ENCODE measurements around the gene OR6B3. TPM values are rescaled to one million over a fixed set of nuclear protein-coding genes. Genes with fewer than 3 reads are reported as not detected.
A peak's percentile ranks its signal among the peaks of the same experiment; 100 is the strongest.
"Not testable (repeated sequence)": the region's sequence is repeated elsewhere in the genome, so short reads cannot be mapped to it uniquely, and the experiment has no call there.

The OR6B3 gene
- total RNA-seq, 4 donors from 2014 or later, result 0.90 to 14.0 (median 3.1) TPM

- Histone ChIP-seq H3K9me3 (no peaks in the 10 kb centered on the region), H3K4me1 (peaks cover 0 to 22% (median 0%) of the 10 kb centered on the region in 4 donors), H3K36me3 (no peaks in the 10 kb centered on the region), H3K27me3 (peaks cover 0 to 14% of the 10 kb centered on the region in 2 donors), H3K4me3 (no peak overlapping the region), H3K27ac (peak overlapping the region in 2 of 4 donors; percentile 80 to 81)
- no peak for TF ChIP-seq CTCF (IDR thresholded peaks at IDR 0.05)
- DNase-seq (ENCODE audit: low spot score in 2 of 2), result no peak
- 79 to 84% methylated on average over 8 to 9 of the region's 9 CpGs for WGBS, 2 donors
These were observed 5.1 kb downstream of the OR6B3 start for GRCh38 chr2:240048237-240048636.

DNA sequence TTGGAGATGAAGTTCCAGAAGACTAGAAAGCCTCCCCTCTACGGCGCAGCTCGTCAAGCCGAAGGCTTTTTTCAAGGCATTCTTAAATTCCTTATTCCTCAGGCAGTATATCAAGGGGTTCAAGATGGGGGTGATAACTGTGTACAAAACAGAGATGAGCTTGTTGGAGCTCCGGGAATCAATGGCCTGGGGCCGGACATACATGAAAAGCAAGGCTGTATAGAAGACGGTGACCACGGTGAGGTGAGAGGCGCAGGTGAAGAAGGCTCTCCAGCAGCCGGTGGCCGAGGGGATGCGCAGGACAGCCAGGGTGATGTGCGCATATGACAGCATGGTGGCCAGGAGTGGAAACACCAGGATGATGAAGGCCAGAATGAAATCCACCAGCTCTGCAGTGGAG lies 8.2 kb downstream of the OR6B3 start:
- Histone ChIP-seq H3K4me1 (peaks cover 0 to 1% (median 0%) of the 10 kb centered on the region in 4 donors), H3K27me3 (peaks cover 0 to 7% of the 10 kb centered on the region in 2 donors), H3K27ac (no peak overlapping the region), H3K9me3 (no peaks in the 10 kb centered on the region), H3K36me3 (no peaks in the 10 kb centered on the region), H3K4me3 (no peak overlapping the region)
- WGBS, 2 donors, result 81 to 85% methylated on average over 13 of the region's 13 CpGs
- TF ChIP-seq EP300 (IDR thresholded peaks at IDR 0.05), result no peak
- no peak for TF ChIP-seq POLR2A (IDR thresholded peaks at IDR 0.05)
- no peak for TF ChIP-seq CTCF (IDR thresholded peaks at IDR 0.05)
- no peak for DNase-seq (ENCODE audit: low spot score in 2 of 2)

GRCh38 chr2:240044096-240044495 lies 9.2 kb downstream of the OR6B3 start:
- DNase-seq (ENCODE audit: low spot score in 2 of 2); H3K27me3 ChIP-seq; H3K9me3 ChIP-seq: not testable (repeated sequence)

DNA sequence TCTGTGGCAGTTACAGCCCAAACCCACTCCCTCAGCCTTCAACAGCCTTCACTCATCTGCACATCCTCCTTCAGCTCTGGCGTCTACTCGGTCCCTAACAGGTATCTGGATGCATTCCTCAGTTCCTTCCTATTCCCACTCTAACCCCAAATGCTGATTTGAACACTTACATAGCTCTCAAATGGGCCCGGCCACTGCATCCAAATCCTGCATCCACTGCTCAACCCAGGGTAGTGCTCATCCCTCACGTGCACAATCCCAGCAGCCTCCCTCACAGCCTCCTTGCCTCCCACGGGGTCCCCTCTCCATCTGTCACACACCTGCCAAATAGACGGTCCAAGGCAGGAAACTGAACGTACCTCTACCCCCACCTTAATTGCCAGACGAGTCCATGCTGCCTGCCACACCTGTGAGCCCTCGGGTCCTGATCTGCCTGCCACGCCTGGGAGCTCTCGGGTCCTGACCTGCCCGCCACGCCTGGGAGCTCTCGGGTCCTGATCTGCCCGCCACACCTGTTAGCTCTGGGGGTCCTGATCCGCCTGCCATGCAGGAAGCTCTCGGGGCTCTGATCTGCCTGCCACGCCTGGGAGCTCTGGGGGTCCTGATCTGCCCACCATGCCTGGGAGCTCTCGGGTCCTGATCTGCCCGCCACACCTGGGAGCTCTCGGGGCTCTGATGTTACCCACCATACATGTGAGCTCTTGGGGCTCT lies 9.9 kb downstream of the OR6B3 start:
- Histone ChIP-seq H3K27ac (no peak overlapping the region), H3K27me3 (peaks cover 0 to 9% of the 10 kb centered on the region in 2 donors), H3K4me3 (no peak overlapping the region), H3K9me3 (no peaks in the 10 kb centered on the region), H3K4me1 (no peaks in the 10 kb centered on the region), H3K36me3 (no peaks in the 10 kb centered on the region)
- TF ChIP-seq EP300 (IDR thresholded peaks at IDR 0.05), result no peak
- no peak for TF ChIP-seq POLR2A (IDR thresholded peaks at IDR 0.05)
- TF ChIP-seq CTCF (IDR thresholded peaks at IDR 0.05), result no peak
- DNase-seq (ENCODE audit: low spot score in 2 of 2), result no peak
- 80 to 85% methylated on average over 19 of the region's 21 CpGs for WGBS, 2 donors

More at GRCh38 chr2:240044096-240044495, 9.2 kb downstream of the OR6B3 start:
- not testable (repeated sequence) for H3K27ac ChIP-seq, H3K4me1 ChIP-seq, H3K4me3 ChIP-seq, H3K36me3 ChIP-seq
- WGBS, 2 donors, result 61 to 72% methylated on average over 2 of the region's 2 CpGs

DNA sequence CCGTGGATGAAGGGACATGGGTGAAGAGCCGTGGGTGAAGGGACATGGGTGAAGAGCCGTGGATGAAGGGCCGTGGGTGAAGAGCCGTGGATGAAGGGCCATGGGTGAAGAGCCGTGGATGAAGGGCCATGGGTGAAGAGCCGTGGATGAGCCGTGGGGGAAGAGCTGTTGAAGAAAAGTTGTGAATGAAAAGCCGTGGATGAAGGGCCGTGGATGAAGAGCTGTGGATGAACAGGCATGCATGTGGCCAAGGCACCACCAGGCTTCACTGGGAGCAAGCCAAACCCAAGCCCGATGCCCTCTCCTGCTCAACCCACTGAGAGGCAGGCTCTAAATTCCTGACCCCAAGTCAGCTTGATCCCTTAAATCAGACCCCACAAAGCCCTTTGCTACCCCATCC lies 10.6 kb downstream of the OR6B3 start:
- 73 to 89% methylated on average over 11 of the region's 11 CpGs for WGBS, 2 donors
- Histone ChIP-seq H3K4me1 (no peaks in the 10 kb centered on the region), H3K9me3 (no peaks in the 10 kb centered on the region), H3K27me3 (peaks cover 0 to 12% of the 10 kb centered on the region in 2 donors), H3K36me3 (no peaks in the 10 kb centered on the region), H3K27ac (no peak overlapping the region), H3K4me3 (no peak overlapping the region)
- TF ChIP-seq POLR2A (IDR thresholded peaks at IDR 0.05), result no peak
- no peak for DNase-seq (ENCODE audit: low spot score in 2 of 2)

GRCh38 chr2:240041363-240041762 lies 12.0 kb downstream of the OR6B3 start:
- DNase-seq (ENCODE audit: low spot score in 2 of 2), result no peak
- Histone ChIP-seq H3K36me3 (no peaks in the 10 kb centered on the region), H3K4me3 (no peak overlapping the region), H3K4me1 (no peaks in the 10 kb centered on the region), H3K27me3 (peaks cover 0 to 12% of the 10 kb centered on the region in 2 donors), H3K9me3 (no peaks in the 10 kb centered on the region), H3K27ac (peak overlapping the region in 1 of 4 donors; percentile 11)
- no peak for TF ChIP-seq EP300 (IDR thresholded peaks at IDR 0.05)
- TF ChIP-seq CTCF (IDR thresholded peaks at IDR 0.05), result no peak
- TF ChIP-seq POLR2A (IDR thresholded peaks at IDR 0.05), result no peak
- 80 to 85% methylated on average over 6 of the region's 6 CpGs for WGBS, 2 donors
